ENCODE data around the gene HEG1. TPM values are rescaled to one million over a fixed set of nuclear protein-coding genes. Genes with fewer than 3 reads are reported as not detected.
A peak's percentile ranks its signal among the peaks of the same experiment; 100 is the strongest.

Gene HEG1
- polyA plus RNA-seq, 3 donors: 0.28 to 4.2 (median 0.69) TPM

DNA sequence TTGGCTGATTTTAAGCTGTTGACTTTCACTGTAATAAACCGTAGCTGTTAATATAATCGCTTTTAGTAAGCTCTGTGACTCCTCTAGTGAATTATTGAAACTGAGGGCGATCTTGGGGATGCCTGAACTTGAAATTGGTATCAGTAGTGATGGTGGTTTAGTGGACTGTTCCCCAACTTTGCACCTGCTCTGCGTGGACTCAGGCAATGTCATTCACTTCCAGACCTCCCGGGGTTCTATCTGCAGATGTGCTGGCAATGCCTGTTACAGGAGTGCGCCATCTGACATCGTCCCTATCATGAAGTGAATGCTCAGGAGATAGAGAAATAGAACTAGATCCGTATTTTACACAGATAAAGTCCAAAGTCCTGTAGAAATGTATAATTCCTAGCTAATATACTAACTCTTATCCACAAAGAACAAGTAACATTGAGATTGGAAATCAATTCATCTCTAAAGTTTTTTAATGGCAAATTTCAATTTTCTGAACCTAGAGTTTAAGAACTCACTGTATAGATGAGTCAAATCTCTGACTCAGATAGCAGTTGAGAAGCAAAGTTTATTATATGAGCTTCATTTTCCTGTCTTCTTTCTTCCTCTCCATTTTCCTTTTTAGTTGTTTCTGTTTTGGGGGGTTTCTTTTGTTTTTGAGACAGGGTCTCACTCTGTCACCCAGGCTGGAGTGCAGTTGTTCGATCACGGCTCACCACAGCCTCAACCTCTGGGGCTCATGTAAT lies 51.8 kb downstream of the HEG1 start:
- Histone ChIP-seq H3K27me3 (ENCODE audit: control insufficient read depth in 2 of 2, insufficient read depth in 2 of 2, low read length in 2 of 2) (no peaks in the 10 kb centered on the region), H3K4me2 (replicated peaks; ENCODE audit: extremely low read depth, low read length, poor library complexity, severe bottlenecking) (no peak overlapping the region), H3K36me3 (replicated peaks in 1 of 2; ENCODE audit: control insufficient read depth in 1 of 2, insufficient read depth in 2 of 2, low read length in 2 of 2) (peaks cover 0 to 75% of the 10 kb centered on the region in 2 donors), H3K4me3 (replicated peaks in 1 of 3; ENCODE audit: low read depth in 2 of 3, low read length in 3 of 3) (no peak overlapping the region), H2AFZ (ENCODE audit: insufficient read depth, low read depth, low read length, poor library complexity, severe bottlenecking) (no peak overlapping the region), H3K4me1 (ENCODE audit: control insufficient read depth in 1 of 2, insufficient read depth in 2 of 2, low read length in 2 of 2) (no peaks in the 10 kb centered on the region), H3K9ac (ENCODE audit: insufficient read depth, low read length, poor library complexity, severe bottlenecking) (no peak overlapping the region), H4K20me1 (ENCODE audit: insufficient read depth, low read length) (no peaks in the 10 kb centered on the region), H3K9me3 (replicated peaks in 1 of 2; ENCODE audit: control insufficient read depth in 1 of 2, insufficient read depth in 1 of 2, low read length in 2 of 2) (no peaks in the 10 kb centered on the region), H3K79me2 (ENCODE audit: insufficient read depth, low read length) (no peaks in the 10 kb centered on the region), H3K27ac (ENCODE audit: low read depth in 1 of 2, low read length in 2 of 2) (no peak overlapping the region)
- H3K4me3 Mint-ChIP-seq: no peak overlapping the region
- no peaks in the 10 kb centered on the region for H3K9me3 Mint-ChIP-seq
- intact Hi-C loops (cut with micrococcal nuclease): no loop called here
- H3K4me1 Mint-ChIP-seq: peaks cover 4% of the 10 kb centered on the region
- H3K36me3 Mint-ChIP-seq: peaks cover 34 to 46% of the 10 kb centered on the region in 2 donors
- H3K27me3 Mint-ChIP-seq (ENCODE audit: low read depth in 3 of 3): no peaks in the 10 kb centered on the region
- 100% methylated on average over 4 of the region's 10 CpGs for WGBS (ENCODE audit: insufficient coverage)
- no peak for DNase-seq
- TF ChIP-seq, protein P1, sequence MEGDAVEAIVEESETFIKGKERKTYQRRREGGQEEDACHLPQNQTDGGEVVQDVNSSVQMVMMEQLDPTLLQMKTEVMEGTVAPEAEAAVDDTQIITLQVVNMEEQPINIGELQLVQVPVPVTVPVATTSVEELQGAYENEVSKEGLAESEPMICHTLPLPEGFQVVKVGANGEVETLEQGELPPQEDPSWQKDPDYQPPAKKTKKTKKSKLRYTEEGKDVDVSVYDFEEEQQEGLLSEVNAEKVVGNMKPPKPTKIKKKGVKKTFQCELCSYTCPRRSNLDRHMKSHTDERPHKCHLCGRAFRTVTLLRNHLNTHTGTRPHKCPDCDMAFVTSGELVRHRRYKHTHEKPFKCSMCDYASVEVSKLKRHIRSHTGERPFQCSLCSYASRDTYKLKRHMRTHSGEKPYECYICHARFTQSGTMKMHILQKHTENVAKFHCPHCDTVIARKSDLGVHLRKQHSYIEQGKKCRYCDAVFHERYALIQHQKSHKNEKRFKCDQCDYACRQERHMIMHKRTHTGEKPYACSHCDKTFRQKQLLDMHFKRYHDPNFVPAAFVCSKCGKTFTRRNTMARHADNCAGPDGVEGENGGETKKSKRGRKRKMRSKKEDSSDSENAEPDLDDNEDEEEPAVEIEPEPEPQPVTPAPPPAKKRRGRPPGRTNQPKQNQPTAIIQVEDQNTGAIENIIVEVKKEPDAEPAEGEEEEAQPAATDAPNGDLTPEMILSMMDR (IDR thresholded peaks at IDR 0.05): no peak
- peak overlapping the region in 1 of 7 donors; percentile 68 for H3K27ac Mint-ChIP-seq

DNA sequence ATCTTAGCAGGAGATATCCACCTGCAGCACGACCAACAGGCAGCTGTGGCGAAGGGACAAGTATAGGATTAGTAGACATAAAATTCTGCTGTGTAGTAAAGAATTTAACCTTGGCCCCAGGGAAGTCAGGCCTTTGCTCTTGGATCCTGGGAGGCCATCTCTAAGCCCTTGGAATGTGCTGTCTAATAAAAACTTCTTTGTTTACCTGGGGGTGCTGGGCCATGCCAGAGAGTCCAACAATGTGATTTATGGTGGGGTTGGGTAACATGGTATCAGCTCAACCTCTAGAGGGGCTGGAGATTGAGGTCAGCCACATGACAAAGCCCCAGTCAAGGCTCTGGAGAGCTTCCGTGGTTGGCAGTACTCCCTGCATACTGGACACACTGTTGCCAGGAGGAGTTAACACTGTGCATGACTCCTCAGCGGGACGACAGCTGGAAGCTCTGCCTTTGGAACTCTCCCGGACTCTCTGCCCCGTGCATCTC lies 52.4 kb downstream of the HEG1 start:
- intact Hi-C loops (cut with micrococcal nuclease): no loop called here
- Histone ChIP-seq H3K4me3 (replicated peaks in 1 of 3; ENCODE audit: low read depth in 2 of 3, low read length in 3 of 3) (no peak overlapping the region), H3K79me2 (ENCODE audit: insufficient read depth, low read length) (no peaks in the 10 kb centered on the region), H3K27me3 (ENCODE audit: control insufficient read depth in 2 of 2, insufficient read depth in 2 of 2, low read length in 2 of 2) (no peaks in the 10 kb centered on the region), H3K36me3 (replicated peaks in 1 of 2; ENCODE audit: control insufficient read depth in 1 of 2, insufficient read depth in 2 of 2, low read length in 2 of 2) (peaks cover 0 to 69% of the 10 kb centered on the region in 2 donors), H3K4me1 (ENCODE audit: control insufficient read depth in 1 of 2, insufficient read depth in 2 of 2, low read length in 2 of 2) (no peaks in the 10 kb centered on the region), H4K20me1 (ENCODE audit: insufficient read depth, low read length) (no peaks in the 10 kb centered on the region), H2AFZ (ENCODE audit: insufficient read depth, low read depth, low read length, poor library complexity, severe bottlenecking) (no peak overlapping the region), H3K9ac (ENCODE audit: insufficient read depth, low read length, poor library complexity, severe bottlenecking) (no peak overlapping the region), H3K27ac (ENCODE audit: low read depth in 1 of 2, low read length in 2 of 2) (no peak overlapping the region), H3K9me3 (replicated peaks in 1 of 2; ENCODE audit: control insufficient read depth in 1 of 2, insufficient read depth in 1 of 2, low read length in 2 of 2) (no peaks in the 10 kb centered on the region), H3K4me2 (replicated peaks; ENCODE audit: extremely low read depth, low read length, poor library complexity, severe bottlenecking) (no peak overlapping the region)
- H3K27me3 Mint-ChIP-seq (ENCODE audit: low read depth in 3 of 3): no peaks in the 10 kb centered on the region
- no peaks in the 10 kb centered on the region for H3K9me3 Mint-ChIP-seq
- WGBS (ENCODE audit: insufficient coverage): 97% methylated on average over 5 of the region's 7 CpGs
- H3K27ac Mint-ChIP-seq: no peak overlapping the region
- H3K36me3 Mint-ChIP-seq: peaks cover 33 to 45% of the 10 kb centered on the region in 2 donors
- TF ChIP-seq, protein P1 (IDR thresholded peaks at IDR 0.05): no peak
- no peak for DNase-seq
- no peak overlapping the region for H3K4me3 Mint-ChIP-seq
- peaks cover 4% of the 10 kb centered on the region for H3K4me1 Mint-ChIP-seq

All from CD14-positive monocyte (primary cell).